AG04449 (cell line): ENCODE measurements around the gene GTF3C1.

ENCODE experiments used
- CTCF ChIA-PET: fragments of 350-600 bp; formaldehyde crosslinking; extraction: SDS; loops from one replicate; lab custom pipeline; 2021; ENCODE audit warnings: antibody characterized with exemption; lab: Yijun Ruan, JAX
- POLR2A ChIA-PET: fragments of 400-600, 350-600 bp; formaldehyde crosslinking; extraction: SDS; loops from one replicate; lab custom pipeline; 2020; ENCODE audit warnings: antibody characterized with exemption, inconsistent platforms; lab: Yijun Ruan, JAX
- DNase-seq: peaks from one replicate; pipeline ENCODE4 v3.0.0-alpha.2; 2010; ENCODE audit warnings: low read depth, low spot score
- H3K4me3 ChIP-seq: 2 replicates; pipeline ENCODE4 v1.5.1; 2011; ENCODE audit warnings: low read depth, mild to moderate bottlenecking, control low read depth, low read length
- TF ChIP-seq, protein P1 (sequence below): IDR thresholded peaks from one replicate; pipeline ENCODE4 v1.5.1; 2011; ENCODE audit warnings: mild to moderate bottlenecking, moderate library complexity, low read length, control low read depth, inconsistent platforms; ENCODE audit not compliant: insufficient read depth; ENCODE audit errors: missing control alignments

Gene GTF3C1

GRCh38 chr16:27547851-27548250 is 1.9 kb downstream of the GTF3C1 start:
- POLR2A ChIA-PET, result no interaction called here
- no peak for DNase-seq
- TF ChIP-seq, protein P1, sequence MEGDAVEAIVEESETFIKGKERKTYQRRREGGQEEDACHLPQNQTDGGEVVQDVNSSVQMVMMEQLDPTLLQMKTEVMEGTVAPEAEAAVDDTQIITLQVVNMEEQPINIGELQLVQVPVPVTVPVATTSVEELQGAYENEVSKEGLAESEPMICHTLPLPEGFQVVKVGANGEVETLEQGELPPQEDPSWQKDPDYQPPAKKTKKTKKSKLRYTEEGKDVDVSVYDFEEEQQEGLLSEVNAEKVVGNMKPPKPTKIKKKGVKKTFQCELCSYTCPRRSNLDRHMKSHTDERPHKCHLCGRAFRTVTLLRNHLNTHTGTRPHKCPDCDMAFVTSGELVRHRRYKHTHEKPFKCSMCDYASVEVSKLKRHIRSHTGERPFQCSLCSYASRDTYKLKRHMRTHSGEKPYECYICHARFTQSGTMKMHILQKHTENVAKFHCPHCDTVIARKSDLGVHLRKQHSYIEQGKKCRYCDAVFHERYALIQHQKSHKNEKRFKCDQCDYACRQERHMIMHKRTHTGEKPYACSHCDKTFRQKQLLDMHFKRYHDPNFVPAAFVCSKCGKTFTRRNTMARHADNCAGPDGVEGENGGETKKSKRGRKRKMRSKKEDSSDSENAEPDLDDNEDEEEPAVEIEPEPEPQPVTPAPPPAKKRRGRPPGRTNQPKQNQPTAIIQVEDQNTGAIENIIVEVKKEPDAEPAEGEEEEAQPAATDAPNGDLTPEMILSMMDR, result no peak
- no peak overlapping the region for H3K4me3 ChIP-seq
- CTCF ChIA-PET, result interaction anchor here (1.5 to 2.6 kb wide), 2 partner anchors 368 to 523 kb away, joined by 3 to 10 read pairs; no protein-coding TSS in a partner anchor

GRCh38 chr16:27547134-27547533 is 2.6 kb downstream of the GTF3C1 start:
- TF ChIP-seq, protein P1, result no peak
- DNase-seq, result no peak
- POLR2A ChIA-PET, result interaction anchor here (1.0 kb wide), 1 partner anchor 16 kb away, joined by 3 read pairs; no protein-coding TSS in a partner anchor
- H3K4me3 ChIP-seq, result no peak overlapping the region
- CTCF ChIA-PET, result interaction anchor here (0.9 to 2.6 kb wide), 2 partner anchors 31 to 524 kb away, joined by 3 to 10 read pairs; no protein-coding TSS in a partner anchor

GRCh38 chr16:27544671-27545070 is 5.0 kb downstream of the GTF3C1 start:
- ChIA-PET POLR2A (no interaction called here), CTCF (no interaction called here)
- DNase-seq, result no peak
- TF ChIP-seq, protein P1, result no peak
- H3K4me3 ChIP-seq, result no peak overlapping the region

GRCh38 chr16:27543801-27544200 is 5.9 kb downstream of the GTF3C1 start:
- no peak for DNase-seq
- CTCF ChIA-PET, result no interaction called here
- POLR2A ChIA-PET, result no interaction called here
- TF ChIP-seq, protein P1, result no peak
- no peak overlapping the region for H3K4me3 ChIP-seq

DNA sequence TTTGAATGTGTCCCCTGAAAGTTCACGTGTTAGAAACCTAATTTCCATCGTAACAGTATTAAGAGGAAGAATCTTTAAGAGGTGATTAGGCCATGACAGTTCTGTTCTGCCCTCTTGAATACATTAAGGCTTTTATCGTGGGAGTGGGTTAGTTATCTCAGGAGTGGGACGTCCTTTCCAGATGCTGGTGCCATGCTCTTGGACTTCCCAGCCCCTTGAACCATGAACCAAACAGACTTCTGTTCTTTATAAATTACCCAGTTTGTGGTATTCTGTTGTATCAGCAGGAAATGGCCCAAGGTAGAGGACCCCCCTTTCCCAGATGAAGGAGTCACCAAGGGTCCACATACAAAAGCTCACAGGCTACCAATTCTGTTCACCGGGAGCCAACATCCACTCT is 10.1 kb downstream of the GTF3C1 start:
- ChIA-PET POLR2A (no interaction called here), CTCF (no interaction called here)
- TF ChIP-seq, protein P1, result no peak
- no peak for DNase-seq
- no peak overlapping the region for H3K4me3 ChIP-seq

DNA sequence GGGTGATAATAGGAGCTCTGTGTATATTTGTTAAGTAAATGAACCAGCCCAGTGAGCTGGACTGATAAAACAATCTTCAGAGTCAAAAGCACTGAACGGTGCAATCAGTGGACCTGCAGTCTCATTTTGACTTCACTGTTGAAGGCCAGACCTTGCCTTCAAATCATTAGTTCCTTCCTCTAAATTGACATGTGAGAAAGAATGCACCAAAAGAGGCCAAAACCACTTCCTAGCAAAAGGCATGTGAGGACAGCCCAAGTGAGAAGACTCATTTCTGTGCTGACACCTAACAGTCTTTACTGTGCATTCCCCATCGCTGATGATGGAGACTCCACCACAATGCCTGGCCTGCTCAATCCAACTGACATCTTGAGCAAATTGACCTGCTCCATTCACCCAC is 10.6 kb downstream of the GTF3C1 start:
- ChIA-PET POLR2A (no interaction called here), CTCF (no interaction called here)
- H3K4me3 ChIP-seq, result no peak overlapping the region
- no peak for DNase-seq
- TF ChIP-seq, protein P1, result no peak
